Thyroid gland (tissue), 4 donors: ENCODE results near the gene UBQLN4.

ENCODE experiments used
- POLR2A ChIP-seq, 2 donors: fragments of 450-650 bp; IDR thresholded peaks; one replicate each; pipeline ENCODE4 v1.6.1; 2017; ENCODE audit warnings: antibody characterized with exemption in 2 of 2, mild to moderate bottlenecking in 2 of 2, moderate library complexity in 1 of 2
- TF ChIP-seq, protein P1 (sequence below), 6 experiments: fragments of 200-600 bp in 3 of 6; fragments of 450-650 bp in 3 of 6; sonication (generic) in 3 of 6; IDR thresholded peaks; one replicate each; pipeline ENCODE4 v1.5.1; 2016 to 2019; ENCODE audit warnings: antibody characterized with exemption in 6 of 6, mild to moderate bottlenecking in 2 of 6, inconsistent platforms in 1 of 6, moderate library complexity in 1 of 6

DNA sequence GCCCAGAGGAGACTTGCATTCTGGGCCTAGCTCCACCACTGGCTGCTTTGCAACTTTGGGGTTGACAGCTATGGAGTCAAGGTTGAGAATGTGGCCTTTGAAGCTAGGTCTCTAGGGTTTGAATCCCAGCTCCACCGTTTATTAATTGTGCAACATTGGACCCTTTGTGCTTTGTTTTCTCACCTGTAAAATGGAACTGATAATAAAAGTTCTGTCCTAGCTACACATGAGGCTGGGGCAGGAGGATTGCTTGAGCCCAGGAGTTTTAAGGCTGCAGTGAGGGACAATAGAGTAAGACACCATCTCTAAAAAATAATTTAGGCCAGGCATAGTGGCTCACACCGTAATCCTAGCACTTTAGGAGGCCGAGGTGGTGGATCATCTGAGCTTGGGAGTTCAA, 45.7 kb upstream of the UBQLN4 start:
- TF ChIP-seq, protein P1, sequence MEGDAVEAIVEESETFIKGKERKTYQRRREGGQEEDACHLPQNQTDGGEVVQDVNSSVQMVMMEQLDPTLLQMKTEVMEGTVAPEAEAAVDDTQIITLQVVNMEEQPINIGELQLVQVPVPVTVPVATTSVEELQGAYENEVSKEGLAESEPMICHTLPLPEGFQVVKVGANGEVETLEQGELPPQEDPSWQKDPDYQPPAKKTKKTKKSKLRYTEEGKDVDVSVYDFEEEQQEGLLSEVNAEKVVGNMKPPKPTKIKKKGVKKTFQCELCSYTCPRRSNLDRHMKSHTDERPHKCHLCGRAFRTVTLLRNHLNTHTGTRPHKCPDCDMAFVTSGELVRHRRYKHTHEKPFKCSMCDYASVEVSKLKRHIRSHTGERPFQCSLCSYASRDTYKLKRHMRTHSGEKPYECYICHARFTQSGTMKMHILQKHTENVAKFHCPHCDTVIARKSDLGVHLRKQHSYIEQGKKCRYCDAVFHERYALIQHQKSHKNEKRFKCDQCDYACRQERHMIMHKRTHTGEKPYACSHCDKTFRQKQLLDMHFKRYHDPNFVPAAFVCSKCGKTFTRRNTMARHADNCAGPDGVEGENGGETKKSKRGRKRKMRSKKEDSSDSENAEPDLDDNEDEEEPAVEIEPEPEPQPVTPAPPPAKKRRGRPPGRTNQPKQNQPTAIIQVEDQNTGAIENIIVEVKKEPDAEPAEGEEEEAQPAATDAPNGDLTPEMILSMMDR (IDR thresholded peaks at IDR 0.05), result no peak
- TF ChIP-seq POLR2A (IDR thresholded peaks at IDR 0.05), result no peak
